ENCODE results near the gene DGKB. TPM values are rescaled to one million over a fixed set of nuclear protein-coding genes. Genes with fewer than 3 reads are reported as not detected.
A peak's percentile ranks its signal among the peaks of the same experiment; 100 is the strongest.

DGKB gene
- polyA plus RNA-seq, 1 of the 3 experiments (the other 2 are of a cell fraction): 2.1 TPM

DNA sequence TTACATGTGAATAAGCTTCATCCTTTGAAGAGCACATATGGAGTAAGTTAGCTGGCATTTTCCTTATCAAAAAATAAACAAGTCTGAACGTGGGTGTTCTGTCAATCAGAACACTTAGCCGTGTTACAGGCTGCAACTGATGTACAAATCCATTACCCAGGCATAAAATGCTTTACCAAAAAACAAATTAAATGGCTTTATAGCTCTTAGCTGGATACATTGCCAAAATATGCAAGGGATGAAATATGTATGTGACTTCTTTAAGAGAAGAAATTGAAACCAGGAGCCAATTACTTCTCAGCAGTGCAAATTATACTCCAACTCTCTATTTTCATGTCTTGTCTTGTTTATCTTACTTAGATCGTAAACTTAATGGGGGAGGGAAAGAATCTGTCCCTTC, 214.8 kb downstream of the DGKB start:
- Histone ChIP-seq H3K4me2 (no peak overlapping the region), H3K4me1 (ENCODE audit: control insufficient read depth in 1 of 2, insufficient read depth in 2 of 2, low read depth in 1 of 2, low read length in 1 of 2) (peaks cover 0 to 34% of the 10 kb centered on the region in 2 experiments; a peak in 3 of 4 replicates), H3K9me2 (no peaks in the 10 kb centered on the region), H3K9me3 (no peaks in the 10 kb centered on the region), H3K36me3 (replicated peaks in 1 of 2; ENCODE audit: control insufficient read depth in 1 of 2, insufficient read depth in 2 of 2, low read length in 1 of 2) (peaks cover 0 to 4% of the 10 kb centered on the region in 2 experiments), H4K20me1 (ENCODE audit: insufficient read depth) (no peaks in the 10 kb centered on the region), H3K9ac (no peak overlapping the region), H3K4me3 (ENCODE audit: low read depth in 2 of 2, low read length in 1 of 2) (no peak overlapping the region; a peak in 1 of 4 replicates), H3F3A (replicated peaks; ENCODE audit: insufficient read depth) (no peaks in the 10 kb centered on the region), H3K27ac (ENCODE audit: low read depth in 2 of 2, low read length in 1 of 2) (peak overlapping the region in 1 of 2 experiments; percentile 90; a peak in 2 of 4 replicates), H2AFZ (ENCODE audit: low read depth) (peak overlapping the region; percentile 2; the same call in 1 of the 2 replicates), H3K79me2 (ENCODE audit: insufficient read depth) (no peaks in the 10 kb centered on the region), H3K27me3 (ENCODE audit: insufficient read depth) (no peaks in the 10 kb centered on the region)
- CTCF ChIA-PET: interaction anchor here (0.9 to 6.8 kb wide), 11 partner anchors 10 to 1407 kb away, joined by 3 to 165 read pairs (median 4); partner anchors contain the start of gene ETV1
- 34% methylated on average over 3 of the region's 3 CpGs for WGBS (ENCODE audit: low lambda C conversion rate)
- POLR2A ChIA-PET: no interaction called here
- peak; percentile 68 for DNase-seq
- TF ChIP-seq RAD21 (IDR thresholded peaks at IDR 0.05; ENCODE audit: low read length) (peak; percentile 40; the same call in 1 of the 2 replicates), SMC3 (IDR thresholded peaks at IDR 0.05; ENCODE audit: low read depth, low read length) (no peak), MXI1 (IDR thresholded peaks at IDR 0.05; ENCODE audit: low read depth, low read length) (peak; percentile 20; the same call in 1 of the 2 replicates), REST (IDR thresholded peaks at IDR 0.05; ENCODE audit: low read depth, low read length) (no peak), EP300 (IDR thresholded peaks at IDR 0.05; ENCODE audit: borderline replicate concordance in 1 of 2, low read depth in 1 of 2, low read length in 1 of 2) (peak; percentile 36 to 99; a peak in 3 of 4 replicates), ELF1 (IDR thresholded peaks at IDR 0.05) (no peak), CHD2 (IDR thresholded peaks at IDR 0.05; ENCODE audit: low read length, partially characterized antibody) (peak; percentile 87), FOSL2 (IDR thresholded peaks at IDR 0.05; ENCODE audit: borderline replicate concordance, low read depth) (no peak), POLR2AphosphoS5 (IDR thresholded peaks at IDR 0.05; ENCODE audit: low read depth, low read length) (no peak), GATA2 (CRISPR knock-in tag; IDR thresholded peaks at IDR 0.05) (peak; percentile 92), TEAD4 (IDR thresholded peaks at IDR 0.05; ENCODE audit: borderline replicate concordance, insufficient read depth) (peak; percentile 32; the same call in 1 of the 2 replicates), JUND (IDR thresholded peaks at IDR 0.05) (no peak), TAF1 (IDR thresholded peaks at IDR 0.05; ENCODE audit: borderline replicate concordance, low read depth, low read length) (no peak), RCOR1 (IDR thresholded peaks at IDR 0.05; ENCODE audit: low read length) (peak; percentile 96), SIN3A (IDR thresholded peaks at IDR 0.05; ENCODE audit: borderline replicate concordance, low read depth, low read length) (no peak), NFIC (IDR thresholded peaks at IDR 0.05; ENCODE audit: borderline replicate concordance) (no peak), YY1 (IDR thresholded peaks at IDR 0.05; ENCODE audit: low read depth) (no peak), IRF3 (IDR thresholded peaks at IDR 0.05; ENCODE audit: low read depth, low read length) (no peak), PBX3 (IDR thresholded peaks at IDR 0.05) (peak; percentile 48), TCF12 (IDR thresholded peaks at IDR 0.05) (peak; percentile 75), FOXJ3 (CRISPR knock-in tag; IDR thresholded peaks at IDR 0.05) (peak; percentile 90), CTCF (IDR thresholded peaks at IDR 0.05) (no peak)
- TF ChIP-seq, protein P1, sequence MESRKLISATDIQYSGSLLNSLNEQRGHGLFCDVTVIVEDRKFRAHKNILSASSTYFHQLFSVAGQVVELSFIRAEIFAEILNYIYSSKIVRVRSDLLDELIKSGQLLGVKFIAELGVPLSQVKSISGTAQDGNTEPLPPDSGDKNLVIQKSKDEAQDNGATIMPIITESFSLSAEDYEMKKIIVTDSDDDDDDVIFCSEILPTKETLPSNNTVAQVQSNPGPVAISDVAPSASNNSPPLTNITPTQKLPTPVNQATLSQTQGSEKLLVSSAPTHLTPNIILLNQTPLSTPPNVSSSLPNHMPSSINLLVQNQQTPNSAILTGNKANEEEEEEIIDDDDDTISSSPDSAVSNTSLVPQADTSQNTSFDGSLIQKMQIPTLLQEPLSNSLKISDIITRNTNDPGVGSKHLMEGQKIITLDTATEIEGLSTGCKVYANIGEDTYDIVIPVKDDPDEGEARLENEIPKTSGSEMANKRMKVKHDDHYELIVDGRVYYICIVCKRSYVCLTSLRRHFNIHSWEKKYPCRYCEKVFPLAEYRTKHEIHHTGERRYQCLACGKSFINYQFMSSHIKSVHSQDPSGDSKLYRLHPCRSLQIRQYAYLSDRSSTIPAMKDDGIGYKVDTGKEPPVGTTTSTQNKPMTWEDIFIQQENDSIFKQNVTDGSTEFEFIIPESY (IDR thresholded peaks at IDR 0.05; ENCODE audit: borderline replicate concordance, low read depth): no peak

All from SK-N-SH (cell line).